Hematopoietic multipotent progenitor cell treated with erythropoietin and hydrocortisone succinate and interleukin-3 and kit ligand, for 8 days (in vitro differentiated cells): ENCODE data around the gene EID2B.

ENCODE experiments used
- DNase-seq: peaks from one replicate; pipeline ENCODE4 v3.0.0-alpha.2; 2015

The EID2B gene

DNA sequence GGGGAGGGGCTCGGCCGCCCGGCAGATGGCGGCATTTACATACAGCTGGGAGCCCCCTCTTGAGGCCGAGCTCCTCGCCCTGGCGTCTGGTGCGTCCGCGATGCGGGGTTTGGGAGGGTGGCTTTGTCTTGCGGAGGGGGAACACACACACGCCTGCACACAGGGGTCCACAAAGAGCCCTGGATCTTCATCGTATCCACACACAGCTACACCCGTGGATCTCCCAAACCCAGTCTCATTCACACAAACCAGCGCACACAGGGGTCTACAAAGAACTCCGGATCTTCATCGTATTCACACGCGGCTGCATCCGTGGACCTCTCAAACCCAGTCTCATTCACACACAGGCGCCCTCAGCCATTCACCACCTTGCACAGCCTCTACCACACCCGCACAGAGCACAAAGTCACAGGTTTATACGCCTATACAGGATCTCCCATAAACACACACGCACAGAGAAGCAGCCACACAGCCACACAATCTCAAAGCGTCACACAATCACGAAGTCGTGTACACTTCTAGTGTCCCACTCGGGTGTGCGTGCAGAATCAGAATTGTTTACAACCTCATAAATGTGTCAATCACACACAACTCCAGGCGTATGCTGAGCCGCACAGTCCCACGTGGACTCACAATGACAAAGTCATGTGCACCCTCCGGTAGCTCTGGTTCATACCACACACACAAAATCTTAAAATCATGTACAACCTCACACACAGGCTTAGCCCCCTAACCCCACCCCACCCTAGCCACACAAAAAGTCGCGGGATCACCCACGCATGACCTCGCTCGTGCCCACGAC, 34.5 kb downstream of the EID2B start:
- DNase-seq = peak; percentile 23

DNA sequence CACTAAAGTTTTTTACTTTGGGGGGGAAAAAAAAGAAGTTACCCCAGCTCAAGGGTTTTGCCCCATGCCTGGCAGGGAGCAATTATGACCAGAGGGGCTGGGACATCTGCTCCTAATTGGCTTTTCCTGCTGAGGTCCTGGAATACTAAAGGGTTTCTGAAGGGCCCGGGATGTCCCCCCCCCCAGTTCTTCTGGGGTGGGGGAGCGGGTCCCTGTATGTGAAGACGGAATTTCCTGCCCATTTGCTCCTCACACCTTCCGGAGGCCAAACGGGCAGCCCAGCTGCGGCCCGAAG, 35.0 kb downstream of the EID2B start:
- no peak for DNase-seq

DNA sequence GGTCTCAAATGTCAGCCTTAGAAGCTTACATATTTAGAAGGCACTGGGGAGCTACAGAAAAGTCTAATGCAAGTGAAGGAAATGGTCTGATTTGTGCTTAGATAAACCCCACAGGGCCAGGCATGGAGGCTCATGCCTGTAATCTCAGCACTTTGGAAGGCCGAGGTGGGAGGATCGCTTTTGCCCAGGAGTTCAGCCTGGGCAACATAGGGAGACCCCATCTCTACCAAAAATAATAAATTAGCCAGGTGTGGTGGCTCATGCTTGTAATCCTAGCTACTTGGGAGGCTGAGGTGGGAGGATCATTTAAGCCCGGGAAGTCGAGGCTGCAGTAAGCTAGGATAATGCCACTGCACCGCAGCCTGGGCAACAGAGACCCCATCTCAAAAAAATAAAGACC, 36.6 kb downstream of the EID2B start:
- DNase-seq = no peak

DNA sequence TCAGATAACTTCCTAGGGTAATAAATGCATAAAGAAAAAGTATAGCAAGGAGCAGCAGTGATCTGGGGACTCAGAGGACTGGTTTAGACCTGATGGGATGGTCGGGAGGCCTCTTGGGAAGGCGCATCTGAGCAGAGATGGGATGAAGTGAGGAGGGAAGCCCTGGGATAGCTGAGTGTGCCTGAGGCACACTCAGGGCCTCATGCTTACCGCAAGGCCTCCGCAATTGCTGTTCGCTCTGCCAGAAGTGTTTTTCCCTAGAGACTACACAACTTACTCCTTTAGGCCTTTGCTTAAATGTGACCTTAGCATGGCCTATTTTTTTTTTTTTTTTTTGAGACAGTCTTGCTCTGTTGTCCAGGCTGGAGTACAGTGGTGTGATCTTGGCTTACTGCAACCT, 38.0 kb downstream of the EID2B start:
- DNase-seq = no peak

DNA sequence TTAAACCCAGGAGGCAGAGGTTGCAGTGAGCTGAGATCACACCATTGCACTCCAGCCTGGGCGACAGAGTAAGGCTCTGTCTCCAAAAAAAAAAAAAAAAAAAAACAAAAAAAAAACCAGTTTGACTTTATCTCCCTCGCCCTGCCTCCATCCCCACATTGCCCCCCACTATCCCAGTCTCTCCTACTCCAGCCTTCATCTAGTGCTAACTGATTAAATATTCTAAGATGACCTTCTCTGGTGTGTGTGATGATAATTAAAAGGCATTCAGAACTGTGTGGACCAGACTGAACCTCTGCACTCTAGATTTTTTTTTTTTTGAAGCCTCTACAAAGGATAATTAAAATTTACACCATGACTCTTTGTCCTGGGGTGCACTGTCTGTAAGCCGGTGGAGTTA, 39.9 kb downstream of the EID2B start:
- DNase-seq = no peak

GRCh38 chr19:39492225-39492624, 40.4 kb downstream of the EID2B start:
- no peak for DNase-seq

DNA sequence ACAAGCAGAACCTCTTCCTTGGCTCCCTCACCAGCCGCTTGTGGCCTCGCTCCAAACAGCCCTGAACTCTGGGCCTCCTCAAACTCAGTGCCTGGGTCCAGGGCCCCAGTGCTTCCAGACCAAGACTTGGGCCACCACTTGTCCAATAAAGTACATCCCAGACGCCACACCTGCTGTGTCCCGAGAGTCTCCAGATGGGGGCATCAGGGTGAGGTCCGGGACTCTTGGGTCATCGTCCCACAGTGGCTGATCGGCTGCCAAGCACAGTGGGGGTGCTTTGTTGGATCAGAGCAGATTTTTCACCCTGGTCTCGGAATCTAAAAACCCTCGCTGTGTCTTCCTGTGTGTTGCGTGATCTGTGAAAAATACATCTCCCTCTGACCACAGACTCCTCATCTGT, 42.9 kb downstream of the EID2B start:
- DNase-seq = no peak

DNA sequence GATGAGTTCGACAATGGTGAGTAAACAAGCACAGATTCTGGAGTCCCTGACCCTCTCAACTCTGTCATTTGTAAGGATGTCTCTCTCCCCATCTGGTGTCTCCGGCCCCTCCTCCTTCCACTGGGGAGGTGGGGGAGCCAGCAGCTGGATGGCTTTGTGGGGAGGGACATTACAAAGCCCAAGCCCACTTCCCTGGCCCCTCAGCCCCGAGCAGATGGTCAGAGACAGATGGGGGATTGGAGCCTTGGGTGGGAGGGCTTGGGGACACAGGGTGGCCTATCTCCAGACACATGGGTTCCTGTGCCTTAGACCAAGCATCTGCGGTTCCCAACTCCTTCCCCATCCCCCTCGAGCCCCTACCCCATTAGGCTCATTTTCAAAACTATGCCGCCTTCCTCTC, 49.5 kb downstream of the EID2B start:
- no peak for DNase-seq

GRCh38 chr19:39481676-39482075, 51.0 kb downstream of the EID2B start:
- DNase-seq = no peak

DNA sequence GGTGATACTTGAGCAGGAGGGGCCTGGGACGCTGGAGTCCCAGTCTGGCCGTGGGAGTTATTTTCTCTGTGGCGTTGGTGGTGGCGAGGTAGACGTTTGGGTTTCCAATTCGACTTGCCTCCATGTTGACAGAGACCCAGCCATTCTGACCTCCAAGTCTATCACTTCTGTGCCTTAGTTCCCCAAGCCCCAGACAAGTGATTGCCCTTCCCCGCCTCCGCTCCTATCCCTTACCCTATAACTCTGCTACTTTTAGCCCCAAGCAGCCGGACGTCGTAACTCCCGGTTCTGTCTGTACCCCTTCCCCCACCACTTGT, 51.5 kb downstream of the EID2B start:
- DNase-seq = no peak
